HG03066 (cell line): Measurements from ENCODE around the gene SCN3B.
"Not testable (repeated sequence)": the region's sequence is repeated elsewhere in the genome, so short reads cannot be mapped to it uniquely, and the experiment has no call there.

ENCODE experiments used
- ATAC-seq: cut with Tn5 transposase; IDR thresholded peaks from one replicate; pipeline ENCODE4 v1.9.1; 2021; ENCODE audit warnings: low read depth; ENCODE audit not compliant: unreplicated experiment

SCN3B gene

DNA sequence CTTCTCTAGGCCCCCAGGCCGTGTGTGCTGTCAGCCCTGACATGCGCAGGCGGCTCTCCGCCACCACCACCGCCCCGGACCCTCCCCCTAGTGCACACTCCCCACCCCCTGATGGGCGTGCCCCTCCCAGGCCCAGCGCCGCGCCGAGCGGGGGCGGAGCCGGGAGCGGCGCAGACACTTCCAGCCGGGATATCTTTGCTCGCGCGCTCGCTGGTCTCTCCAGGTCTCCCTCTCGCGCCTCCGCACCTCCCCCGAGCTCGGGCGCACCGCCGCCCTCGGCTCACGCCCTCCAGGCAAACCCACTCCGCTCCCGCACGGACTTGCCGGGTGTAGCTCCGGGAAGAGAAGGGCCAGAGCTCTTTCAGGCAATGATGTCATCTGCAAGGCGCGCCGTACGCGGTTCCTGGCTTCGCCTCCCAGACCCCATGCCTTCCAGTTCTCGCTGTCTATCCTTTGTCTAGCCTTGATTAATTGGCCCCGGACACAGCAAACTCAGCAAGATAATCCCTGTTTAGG lies at the start of gene SCN3B:
SCN3B (minus strand) TSS at position 59 of the 516 bp plus-strand sequence. CDS start 823 bp downstream, outside the sequence.
- ATAC-seq, result no peak

DNA sequence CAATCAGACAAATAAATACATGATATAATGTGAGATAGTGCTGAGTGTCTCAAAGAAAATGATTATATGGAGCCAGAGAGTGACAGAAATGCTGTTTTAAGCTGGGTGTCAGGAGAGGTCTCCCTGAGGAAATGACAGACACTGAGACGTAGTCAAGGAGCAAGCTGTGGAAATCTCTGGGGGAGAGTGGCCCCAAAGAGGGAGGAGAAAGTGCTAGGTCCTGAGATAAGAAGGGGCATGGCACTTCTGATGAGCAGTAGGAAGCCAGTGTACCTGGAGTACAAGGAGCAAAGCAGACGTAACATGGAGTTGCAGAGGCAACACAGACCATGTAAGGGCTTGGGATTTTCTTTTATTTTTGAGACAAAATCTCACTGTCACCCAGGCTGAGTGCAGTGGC lies 48.3 kb upstream of the SCN3B start:
- no peak for ATAC-seq

GRCh38 chr11:123702139-123702538 lies 47.7 kb upstream of the SCN3B start:
- ATAC-seq, result no peak

- ATAC-seq, result no peak
These were observed 46.3 kb upstream of the SCN3B start for GRCh38 chr11:123700772-123701171.

DNA sequence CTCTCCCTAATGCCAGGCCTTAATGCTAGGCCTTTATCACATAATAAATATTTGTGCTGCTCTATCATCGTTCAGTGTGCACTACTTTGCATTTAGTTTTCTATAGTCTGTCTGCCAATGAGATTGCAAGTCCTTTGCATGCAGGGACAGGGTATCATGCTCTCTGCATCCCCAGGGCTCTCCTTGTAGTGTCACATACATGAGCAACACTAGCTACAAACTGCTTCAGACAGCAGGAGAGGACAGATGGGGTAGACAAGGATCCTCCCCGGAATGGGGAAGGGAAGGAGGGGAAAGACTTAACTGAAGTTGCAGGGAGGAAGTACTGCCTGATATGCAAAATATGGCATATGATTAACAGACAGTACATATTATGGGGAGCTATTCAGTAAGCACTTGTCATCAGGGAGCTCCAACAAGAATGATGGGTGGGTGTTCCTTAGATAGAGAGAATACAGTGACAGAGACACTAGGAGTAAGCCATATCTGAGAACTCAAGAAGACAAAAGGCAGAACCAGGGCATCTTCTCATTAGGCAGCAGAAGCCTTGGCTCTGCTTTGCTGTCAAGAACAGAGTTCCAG lies 44.2 kb upstream of the SCN3B start:
- ATAC-seq, result no peak

GRCh38 chr11:123696183-123696582 lies 41.8 kb upstream of the SCN3B start:
- ATAC-seq, result no peak

GRCh38 chr11:123695231-123695630 lies 40.8 kb upstream of the SCN3B start:
- no peak for ATAC-seq

DNA sequence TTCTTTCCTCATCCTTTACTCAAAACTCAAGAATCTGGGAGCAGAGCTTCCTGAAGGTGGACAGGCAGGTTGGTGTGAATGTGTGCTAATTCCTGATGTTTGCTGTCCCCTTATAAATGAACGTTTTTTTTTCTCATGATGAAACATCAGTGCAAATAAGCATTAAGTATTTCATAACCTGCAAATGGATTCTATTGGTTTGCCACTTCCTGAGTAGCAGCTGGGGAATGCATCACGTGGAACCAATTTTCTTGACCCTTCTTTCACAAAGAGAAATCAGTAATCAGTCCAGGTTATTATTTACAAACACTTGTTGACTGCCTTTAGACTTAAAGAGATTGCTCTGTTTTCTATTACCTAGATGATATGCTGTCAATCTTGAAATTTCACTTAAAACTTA lies 40.1 kb upstream of the SCN3B start:
- ATAC-seq, result no peak

DNA sequence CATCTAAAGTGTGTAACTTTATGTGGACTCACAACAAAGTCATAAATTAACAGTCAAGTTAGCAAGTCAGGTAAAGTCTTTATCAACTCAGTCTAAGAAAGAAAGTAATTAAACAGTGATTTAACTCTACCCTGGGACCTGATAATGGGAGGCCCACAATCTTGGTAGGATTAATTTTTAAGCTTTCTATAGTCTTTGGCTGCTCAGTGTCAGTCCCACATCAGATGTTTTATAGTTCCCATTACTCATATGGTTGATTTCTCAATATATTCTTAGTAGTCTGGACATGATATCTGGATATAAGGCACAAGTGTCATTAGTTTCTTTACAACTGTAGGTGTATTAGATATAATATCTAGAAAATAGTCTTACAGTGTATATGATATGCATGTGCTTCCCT lies 38.5 kb upstream of the SCN3B start:
- no peak for ATAC-seq

- ATAC-seq, result no peak
These were observed 36.1 kb upstream of the SCN3B start for GRCh38 chr11:123690485-123690884.

GRCh38 chr11:123684601-123685000 lies 30.2 kb upstream of the SCN3B start:
- no peak for ATAC-seq

DNA sequence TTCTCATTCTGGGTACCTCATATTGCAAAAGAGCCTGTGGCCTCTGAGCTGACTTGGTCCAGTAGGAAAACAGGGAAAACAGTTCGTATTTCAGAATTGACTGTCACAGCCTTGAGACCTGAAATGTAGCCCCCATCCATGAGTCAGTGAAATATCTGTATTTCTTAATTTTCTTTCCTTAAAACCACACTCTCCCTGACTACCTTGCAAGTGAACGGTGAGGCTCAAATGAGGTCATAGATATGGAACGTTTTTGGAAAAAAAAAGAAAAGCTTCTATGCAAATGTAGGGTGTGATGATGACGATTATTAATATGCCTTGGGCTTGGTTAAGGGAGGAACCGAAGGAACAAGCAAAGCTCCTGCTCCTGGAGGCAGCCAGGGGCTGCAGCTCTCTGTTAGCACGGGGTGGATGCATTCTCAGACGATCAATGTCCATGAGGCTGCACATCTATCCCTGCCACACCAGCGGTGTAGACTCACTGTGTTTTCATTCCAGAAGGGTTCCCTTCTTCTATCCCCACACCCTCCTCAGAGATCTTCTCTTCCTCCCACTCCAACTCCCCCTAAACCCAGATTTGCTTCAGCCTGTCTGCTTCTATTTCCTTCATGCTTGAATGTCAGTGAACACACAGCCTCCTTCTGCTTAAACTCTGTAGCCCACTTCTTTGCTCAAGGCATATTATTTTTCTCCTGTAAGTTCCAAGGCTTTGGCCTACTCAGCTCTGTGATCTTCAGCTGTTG lies 29.2 kb upstream of the SCN3B start:
- ATAC-seq, result no peak

DNA sequence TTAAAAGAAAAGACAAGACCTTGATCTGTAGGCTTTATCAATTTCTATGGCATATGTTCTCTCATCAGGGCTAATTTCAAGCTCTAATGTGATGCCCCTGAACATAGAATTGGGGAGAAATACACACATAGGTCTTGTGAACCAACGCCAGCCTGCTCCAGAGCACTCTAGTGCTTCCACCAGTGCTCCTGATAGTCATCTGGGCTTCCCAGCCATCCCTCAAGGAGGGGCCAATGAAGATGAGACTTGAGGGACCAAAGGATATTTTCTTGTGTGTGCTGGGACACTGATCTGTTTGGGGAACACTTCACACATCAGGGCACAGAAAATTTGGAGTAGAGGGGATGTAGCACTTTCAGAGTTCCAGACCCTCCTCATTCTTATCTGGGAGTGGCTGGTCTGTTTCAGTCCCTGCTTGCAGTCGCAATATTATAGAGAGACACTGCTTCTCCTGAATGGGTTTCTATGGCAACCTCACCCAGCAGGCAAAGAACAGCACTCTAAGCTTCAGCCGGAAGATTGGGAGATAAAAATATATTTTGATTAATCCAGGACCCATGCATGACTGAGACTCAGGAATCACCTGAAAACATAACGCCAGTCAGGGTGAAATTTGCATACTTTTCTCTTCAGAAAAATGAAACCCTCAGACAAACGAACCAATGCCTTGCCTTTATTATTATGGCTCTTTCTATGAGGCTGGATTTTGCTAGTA lies 28.4 kb upstream of the SCN3B start:
- no peak for ATAC-seq

DNA sequence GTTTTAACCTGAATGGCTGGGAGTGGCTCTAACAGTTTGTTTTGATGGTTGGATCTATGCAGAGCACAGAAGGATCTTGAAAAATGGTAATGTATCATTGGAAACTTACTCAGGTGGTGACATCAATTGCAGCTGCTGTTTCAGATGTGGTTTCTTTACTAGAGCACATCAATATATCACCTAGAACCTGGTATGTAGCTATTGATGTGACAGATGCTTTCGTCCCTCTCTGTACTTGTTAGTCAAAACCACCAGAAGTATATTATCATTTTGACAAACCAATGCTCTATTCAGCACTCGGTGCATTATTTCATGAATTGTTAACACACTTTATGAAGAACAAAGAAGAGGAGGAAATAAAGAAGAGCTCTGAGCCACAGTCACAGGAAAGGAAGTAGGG lies 26.6 kb upstream of the SCN3B start:
- ATAC-seq, result no peak

DNA sequence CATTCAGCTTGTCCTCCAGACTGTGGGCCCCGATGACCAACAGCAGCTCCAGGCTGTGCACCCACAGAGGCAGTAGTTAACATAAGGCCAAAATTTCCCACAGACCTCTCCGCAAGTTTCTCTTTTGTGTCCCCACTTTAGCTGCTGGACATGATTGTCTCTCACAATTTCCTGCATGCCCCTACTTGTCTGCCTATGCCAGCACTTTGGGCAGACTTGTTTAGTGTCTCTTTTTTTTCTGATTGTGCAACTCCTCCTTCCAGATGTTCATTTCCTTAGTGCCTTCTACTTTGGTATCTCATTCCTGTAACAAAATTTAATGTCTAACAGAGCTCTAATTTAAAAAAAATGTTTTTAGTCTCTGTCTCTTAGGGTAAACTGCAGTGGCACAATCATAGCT lies 23.8 kb upstream of the SCN3B start:
- ATAC-seq, result no peak

GRCh38 chr11:123677510-123677909 lies 23.1 kb upstream of the SCN3B start:
- ATAC-seq, result no peak

DNA sequence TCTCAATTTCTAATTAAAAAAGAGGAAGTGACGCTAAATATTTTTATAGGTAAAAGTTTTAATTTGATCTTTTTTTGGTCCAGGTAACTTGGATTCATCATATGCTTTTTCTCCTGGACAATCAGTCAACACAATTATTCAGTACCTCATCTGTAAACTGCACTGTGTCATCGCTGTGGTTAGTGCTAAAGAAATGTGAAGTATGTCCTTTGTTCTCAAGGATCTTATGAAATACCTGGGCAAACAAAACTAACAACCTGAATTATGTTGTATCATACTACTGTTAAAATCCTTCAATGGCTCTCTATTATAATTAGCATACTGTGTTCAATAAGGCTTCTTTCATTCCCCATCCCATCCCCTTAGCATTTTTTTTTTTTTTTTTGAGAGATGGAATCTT lies 19.9 kb upstream of the SCN3B start:
- ATAC-seq, result no peak

- no peak for ATAC-seq
These were observed 18.1 kb upstream of the SCN3B start for GRCh38 chr11:123672568-123672967.

- ATAC-seq, result no peak
These were observed 17.1 kb upstream of the SCN3B start for GRCh38 chr11:123671534-123671933.

GRCh38 chr11:123670081-123670480 lies 15.7 kb upstream of the SCN3B start:
- ATAC-seq, result no peak

DNA sequence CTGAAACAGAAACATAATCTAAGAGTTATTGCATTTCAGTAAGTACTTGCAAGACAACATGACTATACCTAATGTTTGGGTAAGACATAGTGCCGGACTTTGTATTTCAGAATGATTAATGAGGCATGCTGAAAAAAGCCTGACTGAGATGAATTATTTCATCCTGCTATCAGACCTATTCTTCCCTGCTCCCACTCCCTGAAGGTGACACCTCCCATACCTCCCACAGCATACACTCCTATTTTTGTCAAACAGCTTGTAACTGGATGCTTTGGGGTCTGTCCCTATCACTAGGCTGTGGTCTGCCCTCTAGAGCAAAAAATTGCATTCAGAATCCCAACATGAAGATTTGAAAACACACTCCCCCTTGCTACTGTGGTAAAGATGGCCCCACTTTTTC lies 10.9 kb upstream of the SCN3B start:
- no peak for ATAC-seq

DNA sequence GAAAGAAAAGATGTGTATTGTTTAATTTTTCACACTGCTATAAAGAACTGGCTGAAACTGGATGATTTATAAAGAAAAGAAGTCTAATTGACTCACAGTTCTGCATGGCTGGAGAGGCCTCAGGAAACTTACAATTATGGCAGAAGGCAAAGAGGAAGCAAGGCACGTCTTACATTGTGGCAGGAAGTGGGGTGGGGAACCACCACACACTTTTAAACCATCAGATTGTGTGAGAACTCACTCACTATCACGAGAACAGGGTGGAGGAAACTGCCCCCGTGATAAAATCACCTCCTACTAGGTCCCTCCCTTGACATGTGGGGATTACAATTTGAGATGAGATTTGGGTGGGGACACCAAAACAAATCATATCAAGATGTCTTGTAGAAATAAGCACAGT lies 5.5 kb upstream of the SCN3B start:
- not testable (repeated sequence) for ATAC-seq
